Loucy (cell line): ENCODE results near the gene MAGIX.
"Not testable (repeated sequence)": the region's sequence is repeated elsewhere in the genome, so short reads cannot be mapped to it uniquely, and the experiment has no call there.

Source experiments
- H2AFZ ChIP-seq: fragments of 200-600 bp; sonication (generic); 2 replicates; pipeline ENCODE4 v1.6.0; 2016; ENCODE audit warnings: antibody characterized with exemption, mild to moderate bottlenecking, low read length, moderate library complexity
- H3F3A ChIP-seq: fragments of 200-600 bp; 2 replicates; pipeline ENCODE4 v1.6.0; 2016; ENCODE audit warnings: antibody characterized with exemption, low read depth, mild to moderate bottlenecking
- H3K27me3 ChIP-seq: fragments of 200-600 bp; sonication (generic); 2 replicates; pipeline ENCODE4 v1.6.1; 2014; ENCODE audit warnings: low read length, mild to moderate bottlenecking; ENCODE audit not compliant: insufficient read depth, poor library complexity, severe bottlenecking
- H3K36me3 ChIP-seq: fragments of 200-600 bp; sonication (generic); 2 replicates; pipeline ENCODE4 v1.6.1; 2016; ENCODE audit warnings: low read length; ENCODE audit not compliant: insufficient read depth
- H3K4me1 ChIP-seq: fragments of 200-600 bp; sonication (generic); 2 replicates; pipeline ENCODE4 v1.5.1; 2014; ENCODE audit warnings: low read length, mild to moderate bottlenecking; ENCODE audit not compliant: insufficient read depth, poor library complexity, severe bottlenecking
- H3K4me2 ChIP-seq: fragments of 200-600 bp; sonication (generic); 2 replicates; pipeline ENCODE4 v1.6.0; 2014; ENCODE audit warnings: antibody characterized with exemption, low read length, low read depth, mild to moderate bottlenecking; ENCODE audit not compliant: poor library complexity, severe bottlenecking
- H3K4me3 ChIP-seq: fragments of 200-600 bp; sonication (generic); 2 replicates; pipeline ENCODE4 v1.5.1; 2014; ENCODE audit warnings: low read length, mild to moderate bottlenecking, mixed read lengths; ENCODE audit not compliant: poor library complexity, severe bottlenecking
- H3K79me2 ChIP-seq: fragments of 200-600 bp; sonication (generic); 2 replicates; pipeline ENCODE4 v1.6.1; 2014; ENCODE audit warnings: low read length; ENCODE audit not compliant: insufficient read depth
- H3K9ac ChIP-seq: fragments of 200-600 bp; sonication (generic); 2 replicates; pipeline ENCODE4 v1.6.0; 2014; ENCODE audit warnings: mild to moderate bottlenecking, low read depth, low read length, moderate library complexity; ENCODE audit not compliant: poor library complexity, severe bottlenecking
- H3K9me2 ChIP-seq: fragments of 200-600 bp; sonication (generic); replicated peaks from 2 replicates; pipeline ENCODE4 v1.6.1; 2016; ENCODE audit warnings: low read depth, low read length, mixed read lengths
- H3K9me3 ChIP-seq: fragments of 200-600 bp; sonication (generic); 2 replicates; pipeline ENCODE4 v1.6.1; 2014; ENCODE audit warnings: mild to moderate bottlenecking, antibody characterized with exemption, low read length, low read depth; ENCODE audit not compliant: insufficient read depth
- H4K20me1 ChIP-seq: fragments of 200-600 bp; sonication (generic); 2 replicates; pipeline ENCODE4 v1.6.0; 2014; ENCODE audit warnings: antibody characterized with exemption, low read length, mild to moderate bottlenecking; ENCODE audit not compliant: insufficient read depth, poor library complexity, severe bottlenecking
- CTCF ChIP-seq: fragments of 200-600 bp; sonication (generic); conservative IDR thresholded peaks from 2 replicates; pipeline ENCODE4 v1.5.1; 2014; ENCODE audit warnings: mild to moderate bottlenecking, antibody characterized with exemption, low read length
- EZH2phosphoT487 ChIP-seq: fragments of 200-600 bp; IDR thresholded peaks from 2 replicates; pipeline ENCODE4 v1.6.1; 2018; ENCODE audit warnings: antibody characterized with exemption, mild to moderate bottlenecking, moderate library complexity, borderline replicate concordance

Gene MAGIX

GRCh38 chrX:49139713-49140112 lies 22.8 kb upstream of the MAGIX start:
- Histone ChIP-seq H3K36me3 (no peaks in the 10 kb centered on the region), H2AFZ (no peak overlapping the region), H3F3A (no peaks in the 10 kb centered on the region), H3K9me2 (no peaks in the 10 kb centered on the region), H3K9me3 (peaks cover 3% of the 10 kb centered on the region; the same call in 1 of the 2 replicates), H3K9ac (no peak overlapping the region), H3K4me3 (no peak overlapping the region), H3K4me1 (no peaks in the 10 kb centered on the region), H3K79me2 (no peaks in the 10 kb centered on the region), H3K27me3 (no peaks in the 10 kb centered on the region), H3K4me2 (no peak overlapping the region), H4K20me1 (no peaks in the 10 kb centered on the region)
- no peak for TF ChIP-seq EZH2phosphoT487

GRCh38 chrX:49142264-49142663 lies 20.3 kb upstream of the MAGIX start:
- H3K27me3 ChIP-seq, H3K9me3 ChIP-seq, H3K9ac ChIP-seq, H2AFZ ChIP-seq, H3F3A ChIP-seq, H3K4me2 ChIP-seq, H3K9me2 ChIP-seq, H3K4me1 ChIP-seq, H3K36me3 ChIP-seq, H4K20me1 ChIP-seq, H3K79me2 ChIP-seq, H3K4me3 ChIP-seq: not testable (repeated sequence)
- peak; percentile 41 for TF ChIP-seq CTCF

- not testable (repeated sequence) for H3K79me2 ChIP-seq, H4K20me1 ChIP-seq, H3K36me3 ChIP-seq, H3K4me3 ChIP-seq, H3K9me2 ChIP-seq, H3K9ac ChIP-seq, H3F3A ChIP-seq, H3K4me1 ChIP-seq, H3K4me2 ChIP-seq, H3K9me3 ChIP-seq, H2AFZ ChIP-seq, H3K27me3 ChIP-seq
These were observed 19.4 kb upstream of the MAGIX start for GRCh38 chrX:49143154-49143553.

- TF ChIP-seq CTCF (no peak), EZH2phosphoT487 (no peak)
- H3K79me2 ChIP-seq = no peaks in the 10 kb centered on the region
These were observed 15.3 kb upstream of the MAGIX start for GRCh38 chrX:49147282-49147681.

More at GRCh38 chrX:49147282-49147681, 15.3 kb upstream of the MAGIX start:
- no peaks in the 10 kb centered on the region for H4K20me1 ChIP-seq
- no peak overlapping the region for H3K4me3 ChIP-seq
- H3K9me2 ChIP-seq = no peaks in the 10 kb centered on the region
- H3K27me3 ChIP-seq = no peaks in the 10 kb centered on the region
- no peak overlapping the region for H2AFZ ChIP-seq
- no peaks in the 10 kb centered on the region for H3K4me1 ChIP-seq
- H3K36me3 ChIP-seq = no peaks in the 10 kb centered on the region
- H3K4me2 ChIP-seq = no peak overlapping the region
- H3F3A ChIP-seq = no peaks in the 10 kb centered on the region
- H3K9me3 ChIP-seq = no peaks in the 10 kb centered on the region
- no peak overlapping the region for H3K9ac ChIP-seq
